Tibial nerve (tissue), 4 donors: ENCODE measurements around the gene SLC25A10. TPM values are rescaled to one million over a fixed set of nuclear protein-coding genes. Genes with fewer than 3 reads are reported as not detected.
A peak's percentile ranks its signal among the peaks of the same experiment; 100 is the strongest.

Experiments used
- DNase-seq, 2 donors: peaks; one replicate each; pipeline ENCODE4 v3.0.0-alpha.2; 2019; ENCODE audit warnings: low spot score in 2 of 2
- H3K27ac ChIP-seq, 4 donors: fragments of 200-600 bp; sonication (generic) in 3 of 4; one replicate each; pipeline ENCODE4 v1.5.1; 2017 to 2019; ENCODE audit warnings: mild to moderate bottlenecking in 1 of 4
- H3K27me3 ChIP-seq, 2 donors: fragments of 200-600 bp; sonication (generic) in 1 of 2; one replicate each; pipeline versions ENCODE4 v1.5.1 to v1.6.0; 2017 to 2019
- H3K36me3 ChIP-seq, 3 donors: fragments of 200-600 bp; sonication (generic); one replicate each; pipeline ENCODE4 v1.5.1; 2018 to 2019
- H3K4me1 ChIP-seq, 4 donors: fragments of 200-600 bp; sonication (generic) in 3 of 4; one replicate each; pipeline ENCODE4 v1.5.1; 2017 to 2019
- H3K4me3 ChIP-seq, 4 donors: fragments of 200-600 bp; sonication (generic) in 3 of 4; one replicate each; pipeline ENCODE4 v1.5.1; 2017 to 2019; ENCODE audit warnings: mild to moderate bottlenecking in 1 of 4, moderate library complexity in 1 of 4
- H3K9me3 ChIP-seq, 4 donors: fragments of 200-600 bp; sonication (generic) in 3 of 4; one replicate each; pipeline ENCODE4 v1.5.1; 2017 to 2019
- CTCF ChIP-seq, 5 experiments: fragments of 200-600 bp in 3 of 5; fragments of 450-650 bp in 2 of 5; sonication (generic) in 3 of 5; IDR thresholded peaks; one replicate each; pipeline ENCODE4 v1.5.1; 2016 to 2019; ENCODE audit warnings: antibody characterized with exemption in 5 of 5, mild to moderate bottlenecking in 3 of 5, moderate library complexity in 2 of 5
- EP300 ChIP-seq, 2 donors: sonication (generic); formaldehyde crosslinking; IDR thresholded peaks; one replicate each; pipeline ENCODE4 v1.6.1; 2017; ENCODE audit warnings: antibody characterized with exemption in 2 of 2, mild to moderate bottlenecking in 1 of 2
- POLR2A ChIP-seq, 2 donors: fragments of 450-650 bp; IDR thresholded peaks; one replicate each; pipeline ENCODE4 v1.6.1; 2017; ENCODE audit warnings: antibody characterized with exemption in 2 of 2, mild to moderate bottlenecking in 2 of 2, moderate library complexity in 2 of 2
- WGBS, 2 donors: methylation state at CpG; one replicate each; pipeline ENCODE4 v1.1.5; 2018; 5-methylcytosine and 5-hydroxymethylcytosine counted together
- total RNA-seq, 4 donors: library from RNA; depleted of rRNA; stranded (reverse); fragments of >200 nt; gene quantifications; one replicate each; pipeline ENCODE4 v1.1.0, GENCODE V29; 2016

SLC25A10 gene
- total RNA-seq, 4 donors from 2014 or later, result 10.8 to 32.1 (median 22.6) TPM

GRCh38 chr17:81725439-81725838, 13.4 kb downstream of the SLC25A10 start:
- H3K36me3 ChIP-seq, result peaks cover 0 to 3% (median 0%) of the 10 kb centered on the region in 3 donors
- H3K27me3 ChIP-seq, result peaks cover 2 to 5% of the 10 kb centered on the region in 2 donors
- no peak for TF ChIP-seq POLR2A (IDR thresholded peaks at IDR 0.05)
- no peak for TF ChIP-seq CTCF (IDR thresholded peaks at IDR 0.05)
- no peak for TF ChIP-seq EP300 (IDR thresholded peaks at IDR 0.05)
- peaks cover 0 to 29% (median 7%) of the 10 kb centered on the region in 4 donors for H3K4me1 ChIP-seq
- no peaks in the 10 kb centered on the region for H3K9me3 ChIP-seq
- DNase-seq, result no peak
- no peak overlapping the region for H3K4me3 ChIP-seq
- 82 to 89% methylated on average over 9 of the region's 9 CpGs for WGBS, 2 donors
- no peak overlapping the region for H3K27ac ChIP-seq

GRCh38 chr17:81726004-81726403, 13.9 kb downstream of the SLC25A10 start:
- no peak overlapping the region for H3K4me3 ChIP-seq
- no peak overlapping the region for H3K27ac ChIP-seq
- peaks cover 0 to 34% (median 7%) of the 10 kb centered on the region in 4 donors for H3K4me1 ChIP-seq
- no peak for DNase-seq
- WGBS, 2 donors, result 74 to 82% methylated on average over 9 of the region's 9 CpGs
- no peaks in the 10 kb centered on the region for H3K36me3 ChIP-seq
- H3K27me3 ChIP-seq, result peaks cover 2 to 10% of the 10 kb centered on the region in 2 donors
- H3K9me3 ChIP-seq, result no peaks in the 10 kb centered on the region
- TF ChIP-seq POLR2A (IDR thresholded peaks at IDR 0.05) (no peak), CTCF (IDR thresholded peaks at IDR 0.05) (no peak), EP300 (IDR thresholded peaks at IDR 0.05) (no peak)

GRCh38 chr17:81727324-81728031, 15.4 kb downstream of the SLC25A10 start:
- TF ChIP-seq CTCF (IDR thresholded peaks at IDR 0.05) (no peak), EP300 (IDR thresholded peaks at IDR 0.05) (no peak), POLR2A (IDR thresholded peaks at IDR 0.05) (no peak)
- Histone ChIP-seq H3K27ac (no peak overlapping the region), H3K4me1 (peaks cover 0 to 32% (median 5%) of the 10 kb centered on the region in 4 donors), H3K4me3 (no peak overlapping the region), H3K27me3 (peaks cover 2 to 16% of the 10 kb centered on the region in 2 donors), H3K36me3 (no peaks in the 10 kb centered on the region), H3K9me3 (no peaks in the 10 kb centered on the region)
- DNase-seq, result no peak
- WGBS, 2 donors, result 87 to 88% methylated on average over 23 of the region's 23 CpGs

GRCh38 chr17:81733507-81734404, 21.7 kb downstream of the SLC25A10 start:
- H3K27me3 ChIP-seq, result peaks cover 0 to 40% of the 10 kb centered on the region in 2 donors
- H3K4me1 ChIP-seq, result peaks cover 0 to 30% (median 0%) of the 10 kb centered on the region in 4 donors
- H3K4me3 ChIP-seq, result no peak overlapping the region
- no peaks in the 10 kb centered on the region for H3K36me3 ChIP-seq
- H3K27ac ChIP-seq, result no peak overlapping the region
- TF ChIP-seq POLR2A (IDR thresholded peaks at IDR 0.05) (no peak), EP300 (IDR thresholded peaks at IDR 0.05) (peak in 1 of 2 donors; percentile 42), CTCF (IDR thresholded peaks at IDR 0.05) (peak; percentile 87 to 96 (median 95))
- H3K9me3 ChIP-seq, result no peaks in the 10 kb centered on the region
- WGBS, 2 donors, result 33 to 45% methylated on average over 27 to 32 of the region's 32 CpGs
- peak; percentile 67 to 77 for DNase-seq
